Suprapubic skin (tissue), 4 donors: ENCODE results near the gene CXCL12. TPM values are rescaled to one million over a fixed set of nuclear protein-coding genes. Genes with fewer than 3 reads are reported as not detected.

Experiments
- DNase-seq, 2 donors: peaks; one replicate each; pipeline ENCODE4 v3.0.0-alpha.2; 2019; ENCODE audit warnings: low spot score in 2 of 2
- H3K27ac ChIP-seq: fragments of 200-600 bp; sonication (generic); one replicate; pipeline ENCODE4 v1.5.1; 2019
- H3K27me3 ChIP-seq: fragments of 200-600 bp; sonication (generic); one replicate; pipeline ENCODE4 v1.5.1; 2019
- H3K36me3 ChIP-seq: fragments of 200-600 bp; sonication (generic); one replicate; pipeline ENCODE4 v1.5.1; 2019
- H3K4me1 ChIP-seq: fragments of 200-600 bp; sonication (generic); one replicate; pipeline ENCODE4 v1.5.1; 2019
- H3K4me3 ChIP-seq: fragments of 200-600 bp; sonication (generic); one replicate; pipeline ENCODE4 v1.5.1; 2019; ENCODE audit warnings: mild to moderate bottlenecking
- H3K9me3 ChIP-seq: fragments of 200-600 bp; sonication (generic); one replicate; pipeline ENCODE4 v1.5.1; 2019
- EP300 ChIP-seq: sonication (generic); formaldehyde crosslinking; IDR thresholded peaks from one replicate; pipeline ENCODE4 v1.6.1; 2017; ENCODE audit warnings: antibody characterized with exemption
- POLR2A ChIP-seq, 2 donors: fragments of 450-650 bp; IDR thresholded peaks; one replicate each; pipeline ENCODE4 v1.6.1; 2017; ENCODE audit warnings: antibody characterized with exemption in 2 of 2, mild to moderate bottlenecking in 2 of 2, moderate library complexity in 2 of 2
- POLR2AphosphoS5 ChIP-seq, 3 donors: sonication (generic); formaldehyde crosslinking; IDR thresholded peaks; one replicate each; pipeline ENCODE4 v1.6.1; 2017; ENCODE audit warnings: antibody characterized with exemption in 3 of 3
- WGBS: methylation state at CpG from one replicate; pipeline ENCODE4 v1.1.5; 2018; 5-methylcytosine and 5-hydroxymethylcytosine counted together
- total RNA-seq, 4 donors: library from RNA; depleted of rRNA; stranded (reverse); fragments of >200 nt; gene quantifications; one replicate each; pipeline ENCODE4 v1.1.0, GENCODE V29; 2016
- TF ChIP-seq, protein P1 (sequence below), 2 donors: fragments of 200-600 bp in 1 of 2; fragments of 450-650 bp in 1 of 2; sonication (generic) in 1 of 2; IDR thresholded peaks; one replicate each; pipeline ENCODE4 v1.5.1; 2016 to 2019; ENCODE audit warnings: antibody characterized with exemption in 2 of 2, mild to moderate bottlenecking in 1 of 2, moderate library complexity in 1 of 2

CXCL12 gene
- total RNA-seq, 4 donors from 2014 or later = 13.9 to 44.7 (median 27.6) TPM

DNA sequence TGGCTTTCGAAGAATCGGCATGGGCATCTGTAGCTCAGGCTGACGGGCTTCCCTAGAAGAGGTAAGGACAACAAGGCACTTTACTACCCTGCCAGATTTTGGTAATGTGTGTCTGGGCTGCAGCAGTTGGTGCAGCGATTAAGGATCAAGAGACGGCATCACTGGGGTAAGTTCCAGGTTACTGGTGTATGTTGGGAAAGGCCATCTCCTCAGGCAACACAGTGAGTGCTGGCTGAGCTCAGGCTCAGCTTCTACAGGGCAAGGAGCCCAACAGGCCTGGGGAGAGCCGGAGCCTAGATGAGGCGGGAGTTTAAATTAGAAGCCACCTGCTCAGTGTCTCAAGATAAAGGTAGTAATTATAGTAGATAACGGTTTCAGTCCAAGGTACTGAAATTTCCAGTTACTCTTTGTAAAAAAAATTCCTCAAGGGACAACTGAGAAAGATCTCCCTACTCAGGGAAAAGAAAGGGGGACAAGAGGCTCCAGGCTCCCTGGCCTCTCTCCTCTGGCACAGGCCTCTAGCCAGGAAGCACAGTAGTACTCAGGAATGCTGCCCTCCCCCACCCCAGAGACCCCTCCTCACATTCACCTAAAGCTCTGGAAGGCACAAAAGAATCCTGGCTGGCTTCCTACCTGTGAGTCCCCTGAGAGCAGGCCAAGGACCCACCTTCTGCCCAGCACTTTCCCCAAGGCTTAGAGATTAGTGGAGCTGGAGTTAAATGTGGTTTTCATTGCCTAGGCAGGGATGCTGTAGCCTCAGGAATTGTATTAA is 3.9 kb downstream of the CXCL12 start:
- H3K27me3 ChIP-seq = peaks cover 37% of the 10 kb centered on the region
- H3K36me3 ChIP-seq = peaks cover 14% of the 10 kb centered on the region
- WGBS = 72% methylated on average over 7 of the region's 8 CpGs
- H3K9me3 ChIP-seq = no peaks in the 10 kb centered on the region
- DNase-seq = peak; percentile 40 to 41
- H3K4me3 ChIP-seq = no peak overlapping the region
- no peak for TF ChIP-seq POLR2A (IDR thresholded peaks at IDR 0.05)
- TF ChIP-seq POLR2AphosphoS5 (IDR thresholded peaks at IDR 0.05) = no peak
- no peak for TF ChIP-seq EP300
- TF ChIP-seq, protein P1, sequence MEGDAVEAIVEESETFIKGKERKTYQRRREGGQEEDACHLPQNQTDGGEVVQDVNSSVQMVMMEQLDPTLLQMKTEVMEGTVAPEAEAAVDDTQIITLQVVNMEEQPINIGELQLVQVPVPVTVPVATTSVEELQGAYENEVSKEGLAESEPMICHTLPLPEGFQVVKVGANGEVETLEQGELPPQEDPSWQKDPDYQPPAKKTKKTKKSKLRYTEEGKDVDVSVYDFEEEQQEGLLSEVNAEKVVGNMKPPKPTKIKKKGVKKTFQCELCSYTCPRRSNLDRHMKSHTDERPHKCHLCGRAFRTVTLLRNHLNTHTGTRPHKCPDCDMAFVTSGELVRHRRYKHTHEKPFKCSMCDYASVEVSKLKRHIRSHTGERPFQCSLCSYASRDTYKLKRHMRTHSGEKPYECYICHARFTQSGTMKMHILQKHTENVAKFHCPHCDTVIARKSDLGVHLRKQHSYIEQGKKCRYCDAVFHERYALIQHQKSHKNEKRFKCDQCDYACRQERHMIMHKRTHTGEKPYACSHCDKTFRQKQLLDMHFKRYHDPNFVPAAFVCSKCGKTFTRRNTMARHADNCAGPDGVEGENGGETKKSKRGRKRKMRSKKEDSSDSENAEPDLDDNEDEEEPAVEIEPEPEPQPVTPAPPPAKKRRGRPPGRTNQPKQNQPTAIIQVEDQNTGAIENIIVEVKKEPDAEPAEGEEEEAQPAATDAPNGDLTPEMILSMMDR (IDR thresholded peaks at IDR 0.05) = no peak
- H3K4me1 ChIP-seq = peaks cover 38% of the 10 kb centered on the region
- no peak overlapping the region for H3K27ac ChIP-seq

DNA sequence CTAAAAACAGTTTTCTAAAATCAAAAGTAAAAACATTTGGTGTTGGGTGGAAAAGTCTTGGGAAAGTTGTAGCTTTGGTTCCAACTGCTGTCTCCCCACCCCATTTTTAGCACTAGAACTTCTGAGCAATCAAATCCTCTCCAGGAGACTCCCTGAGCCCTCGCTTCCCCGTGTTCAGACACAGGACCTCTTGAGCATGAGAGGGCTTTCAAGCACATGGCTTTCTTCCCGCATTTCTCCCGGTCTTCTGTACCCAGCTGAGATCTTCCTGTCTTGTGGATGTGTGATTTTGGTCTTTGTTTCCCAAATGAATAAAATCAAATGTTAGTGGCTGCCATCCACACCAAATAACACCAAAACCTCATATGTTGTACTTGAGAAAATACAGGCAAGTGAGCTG is 5.0 kb downstream of the CXCL12 start:
- TF ChIP-seq POLR2A (IDR thresholded peaks at IDR 0.05) = no peak
- TF ChIP-seq POLR2AphosphoS5 (IDR thresholded peaks at IDR 0.05) = no peak
- no peak for TF ChIP-seq EP300
- TF ChIP-seq, protein P1 (IDR thresholded peaks at IDR 0.05) = no peak
- H3K36me3 ChIP-seq = peaks cover 16% of the 10 kb centered on the region
- DNase-seq = peak in 1 of 2 donors; percentile 26
- no peak overlapping the region for H3K4me3 ChIP-seq
- no peaks in the 10 kb centered on the region for H3K9me3 ChIP-seq
- 53% methylated on average over 4 of the region's 4 CpGs for WGBS
- H3K4me1 ChIP-seq = peaks cover 26% of the 10 kb centered on the region
- peaks cover 26% of the 10 kb centered on the region for H3K27me3 ChIP-seq
- H3K27ac ChIP-seq = no peak overlapping the region

DNA sequence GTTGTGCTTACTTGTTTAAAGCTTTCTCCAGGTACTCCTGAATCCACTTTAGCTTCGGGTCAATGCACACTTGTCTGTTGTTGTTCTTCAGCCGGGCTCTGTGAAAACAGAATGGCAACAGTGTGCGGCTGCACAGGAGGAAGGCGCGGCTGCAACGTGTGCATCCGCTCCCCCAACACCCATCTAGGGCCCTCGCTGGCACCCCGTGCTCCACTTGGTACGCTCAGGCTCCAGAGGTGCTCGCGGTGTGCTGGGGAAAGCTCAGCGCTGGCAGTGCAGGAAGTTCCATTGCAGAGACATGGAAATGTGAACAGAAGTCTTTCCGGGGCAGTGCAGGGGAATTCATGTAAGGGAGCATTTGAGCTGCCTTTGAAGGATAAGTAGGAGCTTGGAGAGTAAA is 6.3 kb downstream of the CXCL12 start:
- WGBS = 88% methylated on average over 14 of the region's 14 CpGs
- H3K36me3 ChIP-seq = peaks cover 26% of the 10 kb centered on the region
- H3K4me3 ChIP-seq = no peak overlapping the region
- no peak for DNase-seq
- no peaks in the 10 kb centered on the region for H3K9me3 ChIP-seq
- H3K27me3 ChIP-seq = peaks cover 13% of the 10 kb centered on the region
- H3K4me1 ChIP-seq = peaks cover 14% of the 10 kb centered on the region
- H3K27ac ChIP-seq = no peak overlapping the region
- no peak for TF ChIP-seq EP300

DNA sequence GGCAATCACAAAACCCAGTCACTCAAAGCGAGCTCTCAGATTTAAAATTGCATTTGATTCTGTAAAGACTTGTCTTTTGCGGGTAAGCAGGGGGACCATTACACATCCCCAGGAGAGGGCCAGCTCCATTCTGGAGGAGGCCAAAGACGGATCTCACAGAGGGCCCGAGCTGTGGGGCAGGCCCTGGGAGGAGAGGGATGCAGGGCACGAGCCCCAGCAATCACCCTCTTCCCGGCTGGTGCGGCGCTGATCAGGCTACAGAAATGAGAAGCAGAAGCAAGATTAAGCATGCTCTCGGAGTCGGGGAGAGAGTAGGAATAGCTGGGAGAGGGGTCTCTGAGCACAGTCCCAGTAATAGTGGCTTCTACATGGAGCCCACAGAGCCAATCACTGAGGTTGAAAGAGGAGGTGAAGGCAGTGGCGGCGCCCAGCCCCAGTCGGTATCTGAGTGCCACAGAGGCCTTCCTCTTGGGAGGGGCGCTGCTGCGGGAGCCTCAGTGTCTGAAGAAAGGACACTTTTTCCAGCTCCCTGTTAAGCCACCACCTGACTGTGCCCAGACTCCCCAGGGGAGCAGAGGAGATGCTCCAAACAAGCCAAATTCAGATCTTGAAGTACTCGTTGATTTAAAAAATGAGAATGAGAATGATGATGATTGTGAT is 7.1 kb downstream of the CXCL12 start:
- H3K9me3 ChIP-seq = no peaks in the 10 kb centered on the region
- H3K27me3 ChIP-seq = peaks cover 6% of the 10 kb centered on the region
- no peak for DNase-seq
- TF ChIP-seq POLR2A (IDR thresholded peaks at IDR 0.05) (no peak), EP300 (no peak), POLR2AphosphoS5 (IDR thresholded peaks at IDR 0.05) (no peak)
- TF ChIP-seq, protein P1 (IDR thresholded peaks at IDR 0.05) = no peak
- H3K36me3 ChIP-seq = peaks cover 34% of the 10 kb centered on the region
- peaks cover 11% of the 10 kb centered on the region for H3K4me1 ChIP-seq
- H3K4me3 ChIP-seq = no peak overlapping the region
- H3K27ac ChIP-seq = no peak overlapping the region
- 86% methylated on average over 15 of the region's 16 CpGs for WGBS

DNA sequence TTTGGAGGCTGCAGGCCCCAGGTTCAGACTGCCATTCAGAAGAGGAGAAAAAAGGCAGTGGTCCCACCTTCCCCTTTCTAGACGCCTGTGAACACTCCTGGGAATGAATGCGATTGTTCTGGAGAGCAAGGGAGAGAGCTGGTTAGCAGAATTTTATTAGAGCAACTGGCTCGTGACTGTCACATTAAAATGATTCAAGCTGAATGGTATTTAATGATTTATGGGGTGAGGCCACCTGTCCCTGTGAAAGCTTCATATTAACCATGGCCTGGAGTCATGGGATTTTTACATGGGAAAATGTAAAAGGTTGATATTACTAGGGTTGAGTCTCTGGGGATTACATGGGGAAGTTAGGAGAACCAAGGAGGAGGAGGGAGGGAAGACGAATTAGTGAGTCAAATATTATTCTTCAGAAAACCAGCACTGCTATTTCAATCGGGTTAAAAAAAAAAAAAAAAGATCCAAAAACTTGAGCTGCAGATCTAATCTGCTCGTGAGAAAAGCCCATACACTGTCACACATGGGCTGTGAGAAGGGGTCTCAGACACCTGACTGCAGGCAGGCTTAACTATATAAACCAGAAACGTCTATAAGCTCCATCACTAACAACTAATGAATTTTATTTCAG is 8.3 kb downstream of the CXCL12 start:
- Histone ChIP-seq H3K4me1 (peaks cover 3% of the 10 kb centered on the region), H3K9me3 (no peaks in the 10 kb centered on the region), H3K4me3 (no peak overlapping the region), H3K36me3 (peaks cover 39% of the 10 kb centered on the region), H3K27ac (no peak overlapping the region), H3K27me3 (no peaks in the 10 kb centered on the region)
- DNase-seq = no peak
- 57% methylated on average over 7 of the region's 7 CpGs for WGBS
- TF ChIP-seq, protein P1 (IDR thresholded peaks at IDR 0.05) = no peak
- TF ChIP-seq POLR2AphosphoS5 (IDR thresholded peaks at IDR 0.05) (no peak), POLR2A (IDR thresholded peaks at IDR 0.05) (no peak), EP300 (no peak)
